HepG2 (cell line): ENCODE data around the gene PTK7. TPM values are rescaled to one million over a fixed set of nuclear protein-coding genes. Genes with fewer than 3 reads are reported as not detected.

ENCODE experiments used
- BRCA1 ChIP-seq: sonication (generic); formaldehyde crosslinking; IDR thresholded peaks from 2 replicates; pipeline ENCODE4 v1.4.0; 2020; ENCODE audit warnings: missing genetic modification reagents
- CEBPG ChIP-seq: IDR thresholded peaks from 2 replicates; pipeline ENCODE4 v1.6.1; 2016
- GATA4 ChIP-seq: sonication (generic); IDR thresholded peaks from 2 replicates; pipeline ENCODE4 v1.6.1; 2016; ENCODE audit warnings: antibody characterized with exemption, low read depth, borderline replicate concordance
- HNF4A ChIP-seq: sonication (generic); formaldehyde crosslinking; IDR thresholded peaks from 2 replicates; pipeline ENCODE4 v1.4.0; 2020; ENCODE audit warnings: missing genetic modification reagents
- NCOA2 ChIP-seq: sonication (generic); formaldehyde crosslinking; IDR thresholded peaks from 2 replicates; pipeline ENCODE4 v1.8.0; 2022; ENCODE audit warnings: inconsistent platforms
- NCOA5 ChIP-seq: sonication (generic); formaldehyde crosslinking; IDR thresholded peaks from 2 replicates; pipeline ENCODE4 v1.4.0; 2020; ENCODE audit warnings: missing genetic modification reagents
- PBX3 ChIP-seq: sonication (generic); formaldehyde crosslinking; IDR thresholded peaks from 2 replicates; pipeline ENCODE4 v1.8.1; 2023; ENCODE audit warnings: missing genetic modification reagents, inconsistent platforms, borderline replicate concordance
- POLR2AphosphoS2 ChIP-seq: IDR thresholded peaks from 2 replicates; pipeline ENCODE4 v1.6.1; 2011; ENCODE audit warnings: low read depth, low read length, improper control_type of control experiment
- RFX3 ChIP-seq: IDR thresholded peaks from 2 replicates; pipeline ENCODE4 v1.6.1; 2016; ENCODE audit warnings: missing biosample characterization, missing genetic modification reagents
- SNAPC4 ChIP-seq: sonication (generic); formaldehyde crosslinking; IDR thresholded peaks from 2 replicates; pipeline ENCODE4 v1.4.0; 2020; ENCODE audit warnings: mild to moderate bottlenecking, missing genetic modification reagents
- SP4 ChIP-seq: sonication (generic); formaldehyde crosslinking; IDR thresholded peaks from 2 replicates; pipeline ENCODE4 v1.8.1; 2023; ENCODE audit warnings: mild to moderate bottlenecking, missing genetic modification reagents
- ZFP90 ChIP-seq: sonication (generic); formaldehyde crosslinking; IDR thresholded peaks from 2 replicates; pipeline ENCODE4 v1.8.0; 2022; ENCODE audit warnings: missing genetic modification reagents, mild to moderate bottlenecking, inconsistent platforms, borderline replicate concordance
- ZNF292 ChIP-seq: sonication (generic); formaldehyde crosslinking; IDR thresholded peaks from 2 replicates; pipeline ENCODE4 v1.8.1; 2022; ENCODE audit warnings: mild to moderate bottlenecking, low read depth, missing genetic modification reagents, borderline replicate concordance
- ZNF296 ChIP-seq: sonication (generic); formaldehyde crosslinking; conservative IDR thresholded peaks from 2 replicates; pipeline ENCODE4 v1.5.0; 2020; ENCODE audit warnings: mild to moderate bottlenecking, missing genetic modification reagents
- ZNF703 ChIP-seq: sonication (generic); formaldehyde crosslinking; IDR thresholded peaks from 2 replicates; pipeline ENCODE4 v1.5.1; 2020; ENCODE audit warnings: missing genetic modification reagents, mild to moderate bottlenecking, moderate library complexity, borderline replicate concordance
- ZNF768 ChIP-seq: sonication (generic); formaldehyde crosslinking; IDR thresholded peaks from 2 replicates; pipeline ENCODE4 v1.4.0; 2020; ENCODE audit warnings: missing genetic modification reagents
- ZNF773 ChIP-seq: sonication (generic); formaldehyde crosslinking; IDR thresholded peaks from 2 replicates; pipeline ENCODE4 v1.4.0; 2020; ENCODE audit warnings: missing genetic modification reagents, borderline replicate concordance
- ZSCAN21 ChIP-seq: sonication (generic); formaldehyde crosslinking; IDR thresholded peaks from 2 replicates; pipeline ENCODE4 v1.8.0; 2022; ENCODE audit warnings: mild to moderate bottlenecking, missing genetic modification reagents, moderate library complexity, borderline replicate concordance
- polyA plus RNA-seq, 8 experiments: library from polyadenylated mRNA; depleted of rRNA in 3 of 8; stranded (reverse) in 7 of 8; unstranded in 1 of 8; fragments of >200 nt; fragmentation: Illumina TruSeq in 4 of 8; extraction: Trizol in 4 of 8; gene quantifications; 2 replicates each; pipeline versions ENCODE4 v1.2.1 to v1.2.3, GENCODE V29; 2011 to 2016; ENCODE audit warnings: low read depth in 4 of 8, missing spikeins in 1 of 8, mixed read lengths in 1 of 8; ENCODE audit not compliant: insufficient read depth in 1 of 8
- total RNA-seq, 5 experiments: library from RNA; depleted of rRNA; stranded (reverse); fragments of >200 nt; fragmentation: Illumina TruSeq; extraction: Trizol; gene quantifications; 2 replicates each; pipeline ENCODE4 v1.2.3, GENCODE V29; 2016; ENCODE audit warnings: low read depth in 1 of 5
- TF ChIP-seq, protein P1 (sequence below): sonication (generic); formaldehyde crosslinking; conservative IDR thresholded peaks from 2 replicates; pipeline ENCODE4 v1.8.1; 2023; ENCODE audit warnings: missing genetic modification reagents
- TF ChIP-seq, protein P2 (sequence below): sonication (generic); formaldehyde crosslinking; IDR thresholded peaks from 2 replicates; pipeline ENCODE4; 2020; ENCODE audit warnings: missing genetic modification reagents, mild to moderate bottlenecking, borderline replicate concordance

The PTK7 gene
- total and polyA plus RNA-seq, 2 of the 13 experiments (the other 11 are each of a cell fraction or from before 2014, with no cell fraction given) = 98.5 to 99.8 TPM

DNA sequence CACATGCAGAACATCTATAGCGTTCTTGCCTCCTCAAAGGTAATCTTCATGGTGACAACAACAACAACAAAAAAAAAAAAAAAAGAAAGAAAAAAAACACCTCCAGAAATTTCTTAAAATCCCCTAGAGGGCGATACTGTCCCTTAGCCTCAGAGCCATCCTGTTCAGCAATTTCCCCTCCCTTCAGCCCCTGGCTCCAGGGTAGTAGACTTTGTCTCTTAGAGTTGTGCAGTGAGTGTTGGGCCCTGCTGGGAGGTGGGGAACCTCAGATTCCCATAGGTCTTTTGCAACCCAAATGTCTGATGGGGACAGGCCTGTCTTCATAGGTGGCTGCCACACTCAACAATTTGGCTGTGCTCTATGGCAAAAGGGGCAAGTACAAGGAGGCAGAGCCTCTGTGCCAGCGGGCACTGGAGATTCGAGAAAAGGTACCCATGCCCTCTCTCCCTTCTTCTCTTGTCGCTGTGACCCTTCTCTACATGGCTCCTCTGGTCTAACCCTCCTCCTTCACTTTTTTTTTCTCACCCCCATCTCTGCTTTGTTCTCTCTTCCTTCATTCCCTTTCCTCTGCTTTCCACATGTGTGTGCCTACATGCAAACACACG is 6.0 kb upstream of the PTK7 start (continued):
- TF ChIP-seq SNAPC4 (CRISPR knock-in tag) (no peak), ZNF703 (CRISPR knock-in tag) (no peak), ZNF292 (CRISPR knock-in tag) (no peak), PBX3 (CRISPR knock-in tag) (no peak), HNF4A (CRISPR knock-in tag) (peak; percentile 45; the same call in 1 of the 2 replicates), NCOA2 (CRISPR knock-in tag) (no peak), SP4 (CRISPR knock-in tag) (0 out of 2 replicates have a peak, but pooled peaks have one; percentile 2), ZNF296 (no peak), NCOA5 (no peak), POLR2AphosphoS2 (no peak), BRCA1 (CRISPR knock-in tag) (no peak), CEBPG (CRISPR knock-in tag) (0 out of 2 replicates have a peak, but pooled peaks have one; percentile 17), GATA4 (no peak), ZNF773 (CRISPR knock-in tag) (no peak), ZNF768 (CRISPR knock-in tag) (no peak), RFX3 (no peak), ZFP90 (CRISPR knock-in tag) (no peak), ZSCAN21 (CRISPR knock-in tag) (no peak)
- TF ChIP-seq, protein P1, sequence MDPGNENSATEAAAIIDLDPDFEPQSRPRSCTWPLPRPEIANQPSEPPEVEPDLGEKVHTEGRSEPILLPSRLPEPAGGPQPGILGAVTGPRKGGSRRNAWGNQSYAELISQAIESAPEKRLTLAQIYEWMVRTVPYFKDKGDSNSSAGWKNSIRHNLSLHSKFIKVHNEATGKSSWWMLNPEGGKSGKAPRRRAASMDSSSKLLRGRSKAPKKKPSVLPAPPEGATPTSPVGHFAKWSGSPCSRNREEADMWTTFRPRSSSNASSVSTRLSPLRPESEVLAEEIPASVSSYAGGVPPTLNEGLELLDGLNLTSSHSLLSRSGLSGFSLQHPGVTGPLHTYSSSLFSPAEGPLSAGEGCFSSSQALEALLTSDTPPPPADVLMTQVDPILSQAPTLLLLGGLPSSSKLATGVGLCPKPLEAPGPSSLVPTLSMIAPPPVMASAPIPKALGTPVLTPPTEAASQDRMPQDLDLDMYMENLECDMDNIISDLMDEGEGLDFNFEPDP (CRISPR knock-in tag) = no peak
- TF ChIP-seq, protein P2, sequence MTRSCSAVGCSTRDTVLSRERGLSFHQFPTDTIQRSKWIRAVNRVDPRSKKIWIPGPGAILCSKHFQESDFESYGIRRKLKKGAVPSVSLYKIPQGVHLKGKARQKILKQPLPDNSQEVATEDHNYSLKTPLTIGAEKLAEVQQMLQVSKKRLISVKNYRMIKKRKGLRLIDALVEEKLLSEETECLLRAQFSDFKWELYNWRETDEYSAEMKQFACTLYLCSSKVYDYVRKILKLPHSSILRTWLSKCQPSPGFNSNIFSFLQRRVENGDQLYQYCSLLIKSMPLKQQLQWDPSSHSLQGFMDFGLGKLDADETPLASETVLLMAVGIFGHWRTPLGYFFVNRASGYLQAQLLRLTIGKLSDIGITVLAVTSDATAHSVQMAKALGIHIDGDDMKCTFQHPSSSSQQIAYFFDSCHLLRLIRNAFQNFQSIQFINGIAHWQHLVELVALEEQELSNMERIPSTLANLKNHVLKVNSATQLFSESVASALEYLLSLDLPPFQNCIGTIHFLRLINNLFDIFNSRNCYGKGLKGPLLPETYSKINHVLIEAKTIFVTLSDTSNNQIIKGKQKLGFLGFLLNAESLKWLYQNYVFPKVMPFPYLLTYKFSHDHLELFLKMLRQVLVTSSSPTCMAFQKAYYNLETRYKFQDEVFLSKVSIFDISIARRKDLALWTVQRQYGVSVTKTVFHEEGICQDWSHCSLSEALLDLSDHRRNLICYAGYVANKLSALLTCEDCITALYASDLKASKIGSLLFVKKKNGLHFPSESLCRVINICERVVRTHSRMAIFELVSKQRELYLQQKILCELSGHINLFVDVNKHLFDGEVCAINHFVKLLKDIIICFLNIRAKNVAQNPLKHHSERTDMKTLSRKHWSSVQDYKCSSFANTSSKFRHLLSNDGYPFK (CRISPR knock-in tag) = no peak
